ENCODE measurements around the gene MKLN1.
"Not testable (repeated sequence)": the region's sequence is repeated elsewhere in the genome, so short reads cannot be mapped to it uniquely, and the experiment has no call there.

MKLN1 gene

DNA sequence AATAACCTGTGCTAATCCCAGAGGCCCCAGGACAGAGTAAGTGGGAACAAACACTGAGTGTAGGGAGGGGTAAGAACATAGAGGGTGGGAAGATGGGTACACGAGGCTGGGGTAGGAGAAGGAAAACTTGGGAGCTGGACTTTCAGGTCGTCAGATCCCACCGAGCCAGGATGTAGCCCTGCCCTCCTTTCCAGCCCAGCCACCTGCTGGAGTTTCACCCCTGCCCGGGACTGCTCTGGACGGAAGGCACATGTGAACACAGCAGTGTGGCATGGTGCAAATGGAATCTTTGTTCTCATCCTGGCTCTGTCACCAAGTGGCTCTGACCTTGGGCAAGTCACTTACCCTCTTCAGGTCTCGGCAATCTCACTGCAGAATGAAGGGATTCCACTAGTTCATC, 176.0 kb downstream of the MKLN1 start:
- no peak for DNase-seq

DNA sequence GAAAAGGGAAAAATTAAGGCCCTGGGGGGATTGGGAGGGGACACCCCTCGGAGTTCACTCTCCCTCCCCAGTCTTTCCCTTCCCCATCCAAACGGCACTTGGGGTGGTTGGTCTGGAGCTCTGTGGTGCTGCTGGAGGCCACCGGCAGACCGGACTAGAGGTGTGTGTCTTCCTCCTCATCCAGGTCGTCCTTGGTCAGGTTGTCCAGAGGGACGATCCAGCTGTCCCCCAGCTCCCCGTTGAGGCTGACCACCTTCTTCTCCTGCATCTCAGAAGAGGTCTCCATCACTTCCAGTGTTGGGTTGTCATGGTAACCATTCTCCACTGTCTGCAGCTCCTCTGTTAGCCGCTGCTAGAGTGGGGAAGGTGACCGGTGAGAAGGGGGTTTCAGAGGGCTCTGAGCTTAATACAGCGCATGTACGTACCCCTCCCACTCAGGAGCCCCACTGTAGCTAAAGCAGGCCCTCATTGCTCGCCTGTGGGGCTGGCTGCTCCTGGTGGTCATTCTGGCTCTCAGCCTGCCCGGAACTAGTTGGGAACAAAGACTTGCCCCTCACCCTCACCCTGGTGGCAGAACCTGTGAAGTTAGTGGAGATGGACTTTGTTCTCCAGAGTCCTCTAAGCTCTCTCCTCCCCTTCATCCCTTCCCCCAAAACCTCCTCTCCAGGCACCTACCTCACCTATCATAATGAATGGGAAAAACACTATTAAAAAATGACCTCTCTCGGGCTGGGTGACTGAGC, 176.7 kb downstream of the MKLN1 start:
- no peak for DNase-seq

DNA sequence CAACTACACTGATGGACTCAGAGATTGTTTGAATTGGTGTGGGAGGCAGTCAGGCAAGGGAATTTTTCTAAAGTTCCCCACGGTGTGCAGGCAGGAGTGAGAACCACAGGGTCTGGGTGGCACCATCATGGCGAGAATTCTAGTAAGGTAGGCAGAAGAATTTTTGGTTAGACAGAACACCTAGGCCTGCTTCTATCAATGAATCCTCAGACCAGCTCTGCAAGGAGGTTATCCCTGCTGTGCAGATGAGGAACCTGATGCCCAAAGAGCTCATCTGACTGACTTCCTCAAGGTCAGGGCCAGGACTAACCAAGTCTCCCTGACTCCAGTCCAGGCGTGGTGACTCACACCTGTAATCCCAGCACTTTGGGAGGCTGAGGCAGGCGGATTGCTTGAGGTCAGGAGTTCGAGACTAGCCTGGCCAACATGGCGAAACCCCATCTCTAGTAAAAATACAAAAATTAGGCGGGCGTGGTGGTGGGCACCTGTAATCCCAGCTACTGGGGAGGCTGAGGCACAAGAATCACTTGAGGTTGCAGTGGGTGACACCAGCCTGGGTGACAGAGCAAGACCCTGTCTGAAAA, 177.5 kb downstream of the MKLN1 start:
- not testable (repeated sequence) for DNase-seq

DNA sequence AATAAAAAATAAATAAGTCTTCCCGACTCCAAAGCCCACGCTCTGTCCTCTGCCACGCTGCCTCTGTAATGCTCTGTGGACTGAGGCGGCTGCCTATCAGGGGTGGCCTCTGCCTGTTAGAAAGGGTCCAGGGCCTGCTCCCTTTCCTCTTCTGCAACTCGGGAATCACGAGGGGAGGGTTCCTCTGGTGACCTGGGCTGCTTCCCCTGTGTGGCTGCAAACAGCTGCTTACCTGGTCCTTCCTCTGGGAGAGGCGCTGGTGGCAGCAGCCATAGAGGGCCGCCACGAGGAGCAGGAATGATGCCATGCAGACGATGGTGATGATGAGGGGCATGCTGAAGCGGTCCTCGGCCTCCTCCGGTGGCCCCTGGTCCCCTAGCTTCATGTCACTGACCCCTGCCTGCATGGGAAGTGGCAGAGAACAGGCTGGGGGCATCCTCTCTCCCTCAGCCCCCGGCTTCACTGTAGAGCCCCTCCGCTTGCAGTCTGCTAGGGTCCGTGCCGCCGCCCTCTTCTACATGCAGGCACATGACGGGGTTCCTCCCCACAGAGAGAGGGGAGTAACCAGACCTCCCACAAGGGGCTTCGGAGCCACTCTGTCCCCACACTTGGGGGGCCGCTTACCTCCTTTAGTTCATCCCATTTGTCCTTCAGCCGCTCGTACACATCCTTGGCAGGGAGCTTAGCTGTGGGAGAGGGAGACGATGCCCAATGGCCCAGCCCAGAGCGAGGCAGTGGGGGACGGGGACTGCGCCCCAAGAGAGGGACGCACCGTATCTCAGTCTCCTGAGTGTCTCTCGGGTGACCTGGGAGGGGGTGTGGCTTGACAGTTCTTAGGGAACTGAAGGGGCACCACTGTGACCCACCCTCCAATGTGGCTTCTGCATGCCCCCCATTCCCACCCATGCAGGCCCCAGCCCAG, 178.2 kb downstream of the MKLN1 start:
- no peak for DNase-seq

DNA sequence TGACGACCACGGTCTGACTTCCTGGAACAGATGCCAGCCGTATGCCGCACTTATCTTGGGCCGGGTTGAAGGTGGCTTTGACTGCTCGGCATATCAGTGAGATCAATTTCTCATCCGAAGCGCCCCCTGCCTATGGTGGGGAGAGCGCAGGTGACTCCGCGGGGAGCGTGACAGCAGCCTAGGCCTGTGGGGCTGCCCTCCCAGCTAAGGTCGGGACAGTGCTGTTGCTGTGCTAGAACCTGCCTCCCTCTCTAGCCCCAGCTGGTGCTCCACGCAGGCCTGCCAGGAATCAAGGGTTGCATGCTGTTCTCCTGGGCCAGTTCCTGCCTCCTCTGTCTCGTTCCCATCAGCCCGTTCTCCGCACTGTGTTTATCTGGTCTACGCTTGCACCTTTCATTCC, 178.9 kb downstream of the MKLN1 start:
- no peak for DNase-seq

DNA sequence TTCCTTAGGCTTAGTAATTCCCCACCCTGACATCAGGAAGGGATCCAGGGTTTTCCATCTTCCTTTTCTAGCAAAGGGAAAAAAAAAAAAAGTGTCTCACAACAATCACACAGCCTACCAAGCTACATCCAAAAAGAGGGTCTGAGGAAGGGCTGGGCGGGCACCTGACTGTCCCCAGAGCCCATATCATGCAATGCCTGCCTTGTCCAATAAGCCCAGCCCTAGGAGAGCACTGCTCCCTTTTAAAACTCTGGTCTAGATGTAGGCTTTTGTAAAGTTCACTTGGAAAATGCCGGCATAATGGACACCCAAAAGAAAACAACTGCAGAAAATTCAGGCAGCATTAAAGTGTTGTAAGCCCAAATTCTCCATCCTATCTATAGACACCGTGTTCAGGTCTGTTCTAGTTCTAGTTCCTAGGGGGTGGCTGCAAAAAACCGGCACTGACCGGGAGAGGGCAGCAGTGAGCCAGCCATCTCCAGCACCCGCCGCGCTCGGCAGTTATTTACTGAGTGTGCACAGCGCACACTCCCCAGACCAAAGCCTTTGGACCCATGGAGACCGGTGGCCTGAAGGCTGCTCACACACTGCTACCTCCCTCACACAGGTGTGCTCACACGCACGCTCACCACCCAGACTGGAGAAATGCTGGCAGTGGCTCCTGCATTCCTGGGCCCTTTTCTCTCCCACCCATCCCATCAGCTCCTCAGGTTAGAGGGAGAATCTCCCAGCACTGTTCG, 180.1 kb downstream of the MKLN1 start:
- peak; percentile 84 for DNase-seq

DNA sequence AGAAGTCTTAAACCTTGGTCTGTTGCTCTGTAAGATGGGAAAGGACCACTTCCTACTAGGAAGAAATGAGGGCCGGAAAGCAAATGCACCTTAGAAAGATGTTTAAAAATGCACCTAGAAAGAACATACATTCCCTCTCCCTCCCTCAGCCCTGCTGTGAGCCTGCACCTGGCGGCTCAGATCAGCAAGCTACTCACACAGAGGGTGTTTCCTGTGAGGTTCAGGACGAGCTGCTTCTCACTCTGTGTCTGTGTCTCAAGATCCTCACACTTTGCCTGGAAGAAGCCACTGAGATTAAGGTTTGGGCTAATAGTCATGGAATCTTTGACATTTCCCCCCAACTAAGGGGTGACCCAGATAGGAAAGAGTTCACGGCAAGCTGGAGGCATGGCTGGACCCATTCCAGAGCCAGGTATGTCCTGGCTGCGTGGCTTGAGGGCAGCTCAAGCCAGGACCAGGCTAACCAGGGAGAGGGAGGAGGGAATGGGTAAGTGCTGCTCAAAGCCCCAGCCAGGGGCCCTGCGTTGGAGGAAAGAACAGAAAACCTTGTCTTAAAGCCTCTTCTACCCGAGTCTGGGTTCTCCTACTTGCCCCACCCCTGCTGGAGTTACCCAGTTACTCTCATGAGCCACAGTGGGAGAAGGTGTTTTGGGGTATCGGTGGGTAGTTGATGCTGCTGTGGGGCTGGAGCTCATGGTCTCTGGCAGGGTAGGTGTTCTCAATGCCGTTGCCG, 181.2 kb downstream of the MKLN1 start:
- DNase-seq: no peak

DNA sequence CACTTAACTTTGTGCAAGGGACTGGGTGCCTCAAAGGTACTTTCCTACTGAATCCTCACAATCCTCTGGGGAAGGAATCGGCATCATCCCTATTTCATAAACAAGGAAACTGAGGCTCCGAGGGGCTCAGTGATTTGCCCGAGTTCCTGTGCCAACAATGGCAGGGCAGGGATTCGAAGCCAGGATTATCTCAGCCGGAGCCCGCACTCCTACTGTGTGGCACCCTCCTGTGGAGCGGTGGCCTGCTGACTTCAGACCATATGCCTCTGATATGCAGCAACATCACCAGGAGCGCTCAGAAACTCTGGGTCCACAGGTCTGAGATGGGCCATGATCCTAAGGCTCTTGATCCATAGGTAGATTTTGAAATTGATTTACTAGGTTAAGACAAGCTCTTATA, 182.1 kb downstream of the MKLN1 start:
- DNase-seq: no peak

DNA sequence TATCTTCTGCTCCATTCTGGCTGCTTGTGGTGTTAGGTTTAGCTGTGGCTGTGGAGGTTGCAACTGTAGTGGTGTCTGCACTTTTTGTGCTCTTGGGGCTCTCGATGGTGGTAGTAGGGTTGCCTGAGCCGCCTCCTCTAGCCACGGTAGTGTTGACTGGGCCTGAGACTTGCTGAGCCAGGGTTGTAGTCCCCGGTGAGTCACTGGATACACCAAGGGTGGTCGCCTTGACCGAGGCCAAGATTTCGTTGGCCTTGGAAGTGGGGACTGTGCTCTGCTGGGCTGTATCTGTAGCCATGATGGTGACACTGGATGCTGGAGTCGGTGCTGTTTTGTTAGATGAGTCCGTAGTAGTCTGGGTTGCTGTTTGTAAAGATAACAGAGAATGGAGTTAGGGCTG, 183.4 kb downstream of the MKLN1 start:
- no peak for DNase-seq

DNA sequence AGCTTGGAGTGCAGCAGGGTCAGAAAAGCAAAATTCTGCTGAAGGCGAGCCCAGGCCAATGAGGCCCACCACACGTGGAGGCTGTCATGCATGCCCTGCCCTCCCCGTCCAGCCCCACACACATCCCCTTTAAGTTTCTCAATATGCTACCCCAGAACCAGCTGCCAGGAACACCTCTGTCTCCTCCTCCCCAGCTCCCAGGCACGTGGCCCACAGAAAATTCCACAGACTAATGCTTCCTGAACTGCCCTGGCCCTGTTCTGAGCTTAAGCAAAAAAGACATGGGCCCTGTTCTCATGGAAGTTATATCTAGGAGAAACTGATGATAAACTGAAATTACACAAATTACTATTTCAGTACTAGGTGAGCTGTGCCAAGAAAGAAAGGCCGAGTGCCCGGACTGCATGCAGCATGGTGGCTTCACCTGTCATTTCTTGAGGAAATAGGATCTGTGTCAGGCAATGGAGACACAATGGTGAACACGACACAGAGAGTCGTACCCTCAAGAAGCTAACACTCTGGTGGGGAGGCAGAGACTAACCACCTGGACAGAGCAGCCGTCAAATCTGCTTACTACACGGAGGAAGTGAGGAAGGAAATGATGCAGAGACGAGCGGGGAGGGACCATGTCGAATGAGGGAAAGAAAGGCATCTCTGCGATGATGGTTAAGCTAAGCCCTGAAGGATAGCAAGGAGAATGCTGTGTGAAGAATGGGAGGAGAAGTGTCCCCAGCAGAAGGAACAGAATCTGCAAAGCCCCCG, 184.3 kb downstream of the MKLN1 start:
- DNase-seq: no peak

DNA sequence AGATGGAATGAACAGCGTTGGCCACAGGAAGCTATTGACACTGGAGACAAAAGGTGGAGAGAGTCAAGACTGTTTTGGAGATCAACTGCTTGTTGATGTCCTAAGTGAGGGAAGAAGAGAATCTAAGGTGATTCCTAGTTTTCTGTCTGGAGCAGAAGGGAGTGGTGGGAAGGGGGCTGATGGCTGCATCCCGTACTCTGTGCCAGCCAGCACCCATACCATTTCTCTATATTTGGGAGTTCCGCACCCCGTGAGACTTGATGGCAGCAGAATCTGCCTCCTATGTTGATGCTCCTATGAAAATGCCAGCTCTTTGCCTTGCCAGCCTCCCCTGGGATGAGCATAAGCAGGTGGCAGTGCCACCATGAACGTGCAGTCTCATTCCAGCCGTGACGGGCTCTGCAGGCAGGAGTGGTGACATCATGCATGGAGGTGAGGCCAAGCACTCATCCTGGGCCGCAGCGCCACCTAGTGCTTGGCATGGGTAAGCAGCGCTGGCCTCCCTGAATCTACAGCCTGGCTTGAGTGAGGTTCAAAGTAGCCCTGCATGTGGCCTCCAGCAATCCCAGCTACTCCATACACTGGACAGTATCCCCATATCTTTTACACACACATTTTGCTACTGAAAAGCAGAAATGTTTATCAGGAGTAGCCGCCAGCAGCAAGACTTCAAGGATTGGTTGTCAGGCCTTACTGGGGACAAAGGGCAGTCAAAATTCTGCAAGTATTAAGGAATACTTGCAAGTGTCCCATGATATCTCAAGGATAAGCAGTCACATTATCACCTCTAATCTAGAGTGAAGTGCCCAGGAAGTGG, 185.8 kb downstream of the MKLN1 start:
- DNase-seq: peak; percentile 80

DNA sequence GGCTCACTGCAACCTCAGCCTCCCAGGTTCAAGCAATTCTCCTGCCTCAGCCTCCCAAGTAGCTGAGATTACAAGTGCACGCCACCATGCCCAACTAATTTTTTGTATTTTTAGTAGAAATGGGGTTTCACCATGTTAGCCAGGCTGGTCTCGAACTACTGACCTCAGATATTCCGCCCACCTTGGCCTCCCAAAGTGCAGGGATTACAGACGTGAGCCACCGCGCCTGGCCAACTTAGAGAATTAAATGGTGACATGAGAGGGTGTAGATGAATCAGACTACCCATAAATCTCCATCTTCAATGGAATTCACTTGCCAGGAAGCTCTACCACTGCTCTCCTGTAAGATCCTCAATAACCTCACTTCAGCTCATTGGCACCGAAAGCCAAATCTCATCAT, 187.8 kb downstream of the MKLN1 start:
- not testable (repeated sequence) for DNase-seq

DNA sequence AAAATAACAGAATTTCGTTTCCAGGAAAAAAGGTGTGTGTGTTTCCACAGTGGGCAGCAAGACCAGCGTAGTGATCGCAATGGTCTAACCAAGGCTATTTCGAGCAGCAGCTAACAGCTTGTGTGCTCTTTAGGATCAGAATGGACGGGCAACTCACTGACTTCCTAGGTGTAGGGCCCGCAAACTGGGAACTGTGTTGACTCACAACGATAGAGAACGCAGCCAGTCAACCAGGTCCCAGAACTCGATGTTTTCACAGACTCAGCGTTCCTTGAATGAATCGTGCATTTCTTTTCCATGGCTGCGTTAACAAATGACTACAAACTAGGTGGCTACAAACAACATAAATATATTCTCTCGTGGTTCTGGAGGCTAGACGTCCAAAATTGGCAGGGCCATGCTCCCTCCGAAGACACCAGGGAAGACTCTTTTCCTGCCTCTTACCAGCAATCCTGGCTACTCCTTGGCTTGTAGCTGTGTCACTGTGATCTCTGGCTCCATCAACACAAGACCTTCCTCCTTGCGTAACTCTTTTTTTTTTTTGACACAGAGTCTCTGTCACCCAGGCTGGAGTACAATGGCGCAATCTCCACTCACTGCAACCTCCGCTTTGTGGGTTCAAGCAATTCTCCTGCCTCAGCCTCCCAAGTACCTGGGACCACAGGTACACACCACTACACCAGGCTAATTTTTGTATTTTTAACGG, 189.7 kb downstream of the MKLN1 start:
- DNase-seq: no peak

DNA sequence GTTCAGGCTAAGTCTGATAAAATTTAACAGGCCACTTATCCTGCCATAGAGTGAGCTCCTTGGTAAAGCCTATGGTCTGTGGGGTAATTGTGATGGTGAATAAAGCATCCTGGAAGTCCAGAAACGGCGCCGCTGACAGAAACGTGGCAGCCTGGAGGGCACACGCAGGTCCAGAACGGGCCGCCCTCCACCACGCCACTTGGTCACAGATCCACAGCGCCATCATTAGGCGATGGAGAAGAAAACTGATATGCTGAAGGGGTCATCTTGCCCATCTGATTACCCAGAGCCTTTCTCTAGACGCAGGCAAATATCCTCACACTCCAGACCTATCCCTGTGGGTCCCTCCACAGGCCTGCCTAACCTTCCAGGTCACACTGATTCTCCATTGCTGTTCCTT, 190.9 kb downstream of the MKLN1 start:
- DNase-seq: no peak

DNA sequence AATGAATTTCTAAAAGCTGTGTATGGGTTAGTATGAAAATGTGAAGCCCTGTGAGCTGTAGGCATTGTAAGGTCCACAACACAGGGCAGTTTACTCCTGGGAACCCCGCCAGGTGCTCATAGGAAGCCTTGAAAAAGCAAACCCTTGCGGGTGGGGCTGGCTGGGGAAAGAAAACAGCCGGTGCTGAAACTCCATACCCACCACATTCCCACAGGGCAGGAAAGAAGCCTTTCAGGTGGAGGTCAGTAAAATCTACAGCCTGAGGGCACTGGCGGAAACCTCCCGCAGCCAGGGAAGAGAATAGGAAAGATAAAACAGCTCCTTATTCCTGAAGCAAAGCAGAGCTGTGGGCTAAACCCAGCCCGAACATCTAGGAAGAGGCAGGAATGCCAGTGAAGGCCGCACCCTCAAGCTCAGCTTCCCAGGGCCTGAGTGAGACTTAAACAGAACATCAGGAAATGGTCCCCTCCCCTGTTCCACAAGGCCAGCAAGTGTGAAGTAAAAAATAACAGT, 194.0 kb downstream of the MKLN1 start:
- DNase-seq: no peak

DNA sequence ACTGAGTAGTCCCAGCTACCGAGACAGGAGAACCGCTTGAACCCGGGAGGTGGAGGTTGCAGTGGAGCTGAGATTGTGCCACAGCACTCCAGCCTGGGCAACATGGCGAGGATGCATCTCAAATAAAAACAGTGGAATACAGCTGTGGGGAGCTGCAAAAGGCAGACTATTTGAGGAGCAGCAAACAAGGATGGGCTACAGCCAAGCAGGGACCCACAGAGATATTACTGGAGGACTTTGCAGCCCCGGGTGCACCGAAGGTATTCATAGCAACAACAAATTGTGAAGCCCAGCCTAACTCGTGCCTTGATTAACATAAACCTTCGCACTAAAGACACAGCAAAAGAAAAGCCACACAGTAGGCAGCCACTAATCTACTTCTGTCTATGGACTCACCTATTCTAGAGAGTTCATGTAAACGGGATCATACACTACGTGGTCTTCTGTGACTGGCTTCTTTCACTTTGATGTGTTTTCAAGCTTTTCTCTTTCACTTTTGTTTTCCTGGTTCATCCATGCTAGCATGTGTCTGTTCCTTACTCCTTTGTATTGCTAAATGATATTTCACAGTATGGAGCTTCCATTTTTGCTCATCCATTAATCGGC, 194.8 kb downstream of the MKLN1 start:
- DNase-seq: no peak

DNA sequence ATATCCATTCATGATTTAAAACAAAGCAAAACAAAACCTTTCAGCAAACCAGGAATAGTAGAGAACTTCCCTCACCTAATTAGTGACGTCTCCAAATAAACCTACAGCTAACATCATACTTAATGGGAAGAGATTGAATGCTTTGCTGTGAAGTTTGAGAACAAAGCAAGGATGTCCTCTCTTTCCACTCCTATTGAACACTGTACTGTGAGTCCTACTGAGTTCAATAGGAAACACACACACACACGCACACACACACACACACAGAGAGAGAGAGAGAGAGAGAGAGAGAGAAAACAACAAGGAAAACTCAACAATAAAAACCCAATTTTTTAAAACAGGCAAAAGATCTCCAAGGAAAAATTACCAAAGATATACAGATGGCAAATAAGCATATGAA, 196.4 kb downstream of the MKLN1 start:
- no peak for DNase-seq

DNA sequence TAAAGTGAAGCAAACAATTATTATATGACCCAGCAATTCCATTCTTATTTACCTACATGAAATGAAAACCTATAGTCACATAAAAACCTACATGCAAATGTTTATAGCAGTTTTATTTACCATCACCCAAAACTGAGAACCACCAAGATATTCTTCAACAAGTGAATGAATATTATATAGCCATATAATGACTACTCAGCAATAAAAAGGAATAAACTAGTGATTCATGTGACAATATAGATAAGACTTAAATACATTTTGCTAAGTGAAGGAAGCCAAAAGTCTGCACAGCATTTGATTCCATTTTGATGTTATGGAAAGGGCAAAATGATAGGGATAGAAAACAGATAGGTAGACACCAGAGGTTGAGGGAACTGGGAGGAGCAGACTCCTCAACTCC, 197.0 kb downstream of the MKLN1 start:
- DNase-seq: no peak

DNA sequence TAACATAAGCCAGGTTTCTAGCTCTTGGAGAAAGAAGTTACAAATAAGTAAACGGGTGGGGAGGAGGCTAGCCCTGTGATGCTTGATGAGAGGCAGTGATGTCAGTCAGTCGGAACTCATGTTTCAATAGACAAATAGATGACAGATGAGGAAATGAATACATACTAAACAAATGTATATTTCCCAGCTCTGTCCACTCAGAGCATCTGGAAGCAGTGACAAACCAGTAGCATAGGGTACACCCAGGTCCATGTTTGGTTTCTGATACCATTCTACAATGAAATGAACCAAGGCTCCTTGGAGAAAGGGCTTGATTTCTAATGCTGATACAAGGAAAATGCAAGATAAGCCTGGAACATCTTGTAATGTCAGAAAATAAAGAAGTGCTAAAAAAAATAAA, 198.1 kb downstream of the MKLN1 start:
- DNase-seq: no peak

Data from stimulated activated CD4-positive, alpha-beta T cell treated with anti-CD3 and anti-CD28 coated beads, Interleukin-4, amount 100 ng/mL, for 1 hour (primary cell).